ENCODE data around the gene GYPC.
"Not testable (repeated sequence)": the region's sequence is repeated elsewhere in the genome, so short reads cannot be mapped to it uniquely, and the experiment has no call there.

The GYPC gene

DNA sequence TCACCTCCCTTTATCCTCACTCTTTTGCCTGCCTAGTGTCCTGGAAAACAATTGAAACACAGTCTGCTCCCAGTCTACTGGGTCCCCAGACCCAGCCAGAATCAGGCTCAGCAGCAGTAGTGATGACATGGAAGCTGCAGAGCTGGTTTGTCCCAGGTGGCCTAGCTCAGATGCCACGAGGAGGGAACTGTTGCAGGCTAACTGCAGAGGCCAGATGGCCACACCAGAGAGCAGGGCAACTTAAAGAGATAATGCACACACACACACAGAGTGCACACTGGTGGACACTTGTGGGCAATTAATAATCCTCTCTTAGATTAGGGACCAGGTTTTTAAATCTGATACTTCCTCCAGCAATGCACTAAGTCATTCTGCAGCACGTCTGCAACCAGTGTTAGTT is 42.4 kb downstream of the GYPC start:
- no peak for DNase-seq (ENCODE audit: low read depth in 2 of 2)

- no peak for DNase-seq (ENCODE audit: low read depth in 2 of 2)
These were observed 43.1 kb downstream of the GYPC start for GRCh38 chr2:126699018-126699417.

GRCh38 chr2:126699716-126700581 is 44.0 kb downstream of the GYPC start:
- DNase-seq (ENCODE audit: low read depth in 2 of 2), result no peak

DNA sequence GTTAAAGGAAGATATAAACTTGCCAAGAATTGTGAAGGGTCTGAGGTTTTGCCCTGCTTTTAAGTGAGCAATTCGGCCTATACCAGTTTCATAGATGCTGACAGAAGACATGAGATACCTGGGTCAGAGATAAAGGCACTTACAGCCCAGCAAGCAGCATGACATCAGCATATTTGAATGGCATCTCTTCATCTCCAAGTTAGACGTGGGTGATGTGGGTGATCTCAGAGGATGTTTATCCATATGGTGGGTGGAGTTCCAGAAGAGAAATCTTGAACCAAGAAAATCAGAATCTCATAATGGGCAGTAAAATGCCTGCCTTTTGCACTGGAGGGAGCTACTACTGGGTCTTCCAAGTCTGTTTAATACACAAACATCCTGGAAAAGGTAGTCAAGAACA is 44.7 kb downstream of the GYPC start:
- no peak for DNase-seq (ENCODE audit: low read depth in 2 of 2)

DNA sequence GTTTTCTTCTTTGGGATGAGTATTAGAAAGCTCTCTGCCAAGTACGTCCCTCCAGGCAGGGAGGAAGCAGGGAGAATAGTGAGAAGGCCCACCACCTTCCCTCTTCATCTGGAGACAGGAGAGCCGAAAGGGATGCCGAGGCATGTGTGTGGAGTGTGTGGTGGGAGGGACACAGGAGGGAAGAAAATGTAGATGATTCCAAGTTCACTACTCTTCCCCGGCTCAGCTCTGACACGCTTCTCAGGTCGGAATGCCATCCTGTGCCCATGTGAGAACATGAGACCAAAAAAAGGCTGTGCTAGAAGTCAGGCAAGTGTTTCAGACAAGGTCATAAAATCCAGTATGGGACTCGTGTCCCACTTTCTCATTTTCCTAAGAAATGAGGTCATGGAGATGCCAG is 47.4 kb downstream of the GYPC start:
- no peak for DNase-seq (ENCODE audit: low read depth in 2 of 2)

GRCh38 chr2:126704434-126705160 is 48.6 kb downstream of the GYPC start:
- no peak for DNase-seq (ENCODE audit: low read depth in 2 of 2)

DNA sequence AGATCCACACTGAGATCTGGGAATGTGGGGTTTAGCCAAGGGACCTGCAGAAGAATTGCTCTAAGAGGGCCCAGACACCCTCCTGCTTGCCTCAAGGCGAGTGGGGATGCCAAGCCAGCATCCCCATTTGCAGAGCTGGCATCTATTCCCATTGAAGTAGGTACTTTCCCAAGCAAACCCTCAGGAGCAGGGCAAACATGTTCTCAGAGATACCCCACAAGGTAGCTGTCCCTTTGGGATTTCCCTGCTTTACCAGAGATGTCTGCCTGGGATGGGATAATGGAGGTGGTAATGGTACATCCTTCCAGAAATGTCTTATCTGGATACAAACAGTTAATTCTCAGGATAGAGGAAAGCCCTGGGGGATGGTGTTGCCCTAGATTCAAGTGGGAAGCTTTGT is 51.2 kb downstream of the GYPC start:
- no peak for DNase-seq (ENCODE audit: low read depth in 2 of 2)

GRCh38 chr2:126707941-126708340 is 52.0 kb downstream of the GYPC start:
- DNase-seq (ENCODE audit: low read depth in 2 of 2), result no peak

- DNase-seq (ENCODE audit: low read depth in 2 of 2), result no peak
These were observed 58.4 kb downstream of the GYPC start for GRCh38 chr2:126714191-126714965.

DNA sequence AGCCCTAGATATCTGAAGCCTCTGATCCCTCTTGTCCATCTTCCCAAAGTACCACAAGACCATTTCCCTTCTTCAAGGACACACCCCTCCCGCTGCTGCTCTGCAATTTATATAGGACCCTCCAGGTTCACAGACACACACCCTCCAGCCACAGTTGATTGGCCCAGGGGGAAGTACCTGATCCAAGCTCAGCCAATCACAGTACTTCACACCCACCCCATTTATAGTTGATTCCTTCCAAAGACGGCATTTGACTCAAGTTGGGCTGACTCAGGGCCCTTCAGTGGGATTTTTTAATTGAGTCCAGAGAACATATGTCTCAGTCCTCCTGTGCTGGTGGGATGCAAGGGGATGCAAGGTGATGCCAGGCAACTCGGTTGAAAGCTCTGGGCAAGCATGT is 59.2 kb downstream of the GYPC start:
- DNase-seq (ENCODE audit: low read depth in 2 of 2), result no peak

GRCh38 chr2:126715576-126716406 is 59.8 kb downstream of the GYPC start:
- no peak for DNase-seq (ENCODE audit: low read depth in 2 of 2)

DNA sequence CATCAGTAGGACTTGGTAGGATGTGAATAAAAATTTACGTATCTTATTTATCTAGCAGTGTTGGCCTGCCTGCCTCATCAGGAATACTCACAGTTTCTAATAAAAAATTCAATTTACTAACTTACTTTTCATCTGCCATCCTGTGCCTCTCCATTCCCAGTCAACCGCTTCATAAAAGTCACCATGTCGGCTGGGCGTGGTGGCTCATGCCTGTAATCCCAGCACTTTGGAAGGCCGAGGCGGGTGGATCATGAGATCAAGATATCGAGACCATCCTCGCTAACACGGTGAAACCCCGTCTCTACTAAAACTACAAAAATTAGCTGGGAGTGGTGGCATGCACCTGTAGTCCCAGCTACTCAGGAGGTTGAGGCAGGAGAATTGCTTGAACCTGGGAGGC is 61.3 kb downstream of the GYPC start:
- DNase-seq (ENCODE audit: low read depth in 2 of 2), result not testable (repeated sequence)

GRCh38 chr2:126717928-126718327 is 62.0 kb downstream of the GYPC start:
- no peak for DNase-seq (ENCODE audit: low read depth in 2 of 2)

- no peak for DNase-seq (ENCODE audit: low read depth in 2 of 2)
These were observed 63.4 kb downstream of the GYPC start for GRCh38 chr2:126719191-126719832.

DNA sequence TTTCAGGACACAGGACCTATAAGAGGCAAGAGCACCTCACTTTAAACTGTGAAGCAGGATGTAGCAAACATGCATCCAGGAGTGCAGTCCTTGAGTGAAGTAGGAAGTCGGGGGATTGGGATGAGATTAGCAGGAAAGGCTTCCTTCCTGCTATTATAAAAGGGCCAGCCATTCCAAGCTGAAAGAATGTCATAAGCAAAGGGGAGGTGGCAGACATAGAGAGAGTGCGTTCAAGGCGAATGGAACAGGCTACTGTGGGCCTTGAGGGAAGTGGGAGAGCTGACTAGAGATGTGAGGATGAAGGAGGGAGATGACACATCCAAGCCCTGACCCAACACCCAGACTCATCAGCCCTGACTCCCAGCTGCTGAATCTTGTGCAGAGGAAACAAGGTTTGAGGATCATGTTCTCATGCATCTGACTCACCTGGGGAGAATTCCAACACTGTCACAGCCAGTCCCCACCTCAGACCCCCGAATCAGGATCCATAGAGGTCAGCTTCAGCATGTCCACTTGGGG is 63.9 kb downstream of the GYPC start:
- no peak for DNase-seq (ENCODE audit: low read depth in 2 of 2)

DNA sequence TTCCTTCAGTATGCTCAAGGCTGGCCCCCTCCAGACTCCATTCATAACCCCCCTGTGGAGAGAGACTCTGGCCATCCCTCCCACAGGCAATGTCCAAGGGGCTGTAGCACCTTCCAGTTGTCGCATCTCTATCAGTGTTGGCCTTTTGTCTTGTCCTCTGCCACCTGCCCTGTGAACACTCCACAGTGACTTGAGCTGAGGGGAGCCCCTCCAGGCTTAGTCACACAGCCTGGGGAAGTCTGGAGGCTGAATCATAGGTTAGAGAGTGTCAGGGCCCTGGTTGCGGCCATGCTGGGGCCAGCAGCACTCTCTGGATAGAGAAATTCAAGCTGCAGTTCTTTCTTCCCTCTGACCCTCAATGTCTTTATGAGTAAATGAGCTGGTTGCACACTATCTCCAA is 64.7 kb downstream of the GYPC start:
- no peak for DNase-seq (ENCODE audit: low read depth in 2 of 2)

DNA sequence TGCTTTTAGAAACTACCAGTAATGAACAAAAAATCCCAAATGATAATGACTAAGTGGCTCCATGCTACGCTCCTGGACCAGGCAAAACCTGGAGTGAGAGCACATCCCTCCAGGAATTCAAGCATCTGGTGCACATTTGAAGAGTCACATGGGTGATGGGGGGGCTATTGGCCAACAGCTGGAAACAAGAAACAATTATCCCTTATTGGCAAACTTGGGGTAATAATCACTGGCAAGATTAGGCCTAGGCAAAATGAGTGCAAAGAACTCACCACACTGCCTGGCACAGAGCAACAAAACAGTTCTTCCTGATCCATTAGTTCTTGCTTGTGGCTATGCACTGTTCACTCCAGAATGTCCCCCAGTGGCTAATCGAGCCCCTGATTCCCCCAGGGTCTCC is 66.1 kb downstream of the GYPC start:
- DNase-seq (ENCODE audit: low read depth in 2 of 2), result no peak

DNA sequence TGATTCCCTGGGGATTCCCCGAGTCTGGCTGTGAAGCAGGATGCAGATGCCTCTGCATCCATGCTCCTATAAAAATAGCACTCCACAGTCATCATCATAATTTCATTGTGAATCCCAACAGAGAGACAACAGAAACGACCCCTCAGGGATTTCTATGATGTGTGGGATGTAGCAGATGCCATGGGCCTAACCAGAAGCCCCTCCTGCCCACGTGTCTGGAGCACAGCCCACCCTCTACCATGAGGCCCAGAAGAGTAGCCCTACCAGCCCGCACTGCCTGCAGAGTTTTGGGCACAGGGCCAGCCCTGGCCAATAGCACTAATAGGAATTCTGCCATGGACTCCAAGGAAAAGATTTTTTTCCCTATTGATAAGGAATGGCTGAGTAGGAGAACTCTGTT is 66.6 kb downstream of the GYPC start:
- no peak for DNase-seq (ENCODE audit: low read depth in 2 of 2)

GRCh38 chr2:126723281-126723815 is 67.4 kb downstream of the GYPC start:
- DNase-seq (ENCODE audit: low read depth in 2 of 2), result no peak

DNA sequence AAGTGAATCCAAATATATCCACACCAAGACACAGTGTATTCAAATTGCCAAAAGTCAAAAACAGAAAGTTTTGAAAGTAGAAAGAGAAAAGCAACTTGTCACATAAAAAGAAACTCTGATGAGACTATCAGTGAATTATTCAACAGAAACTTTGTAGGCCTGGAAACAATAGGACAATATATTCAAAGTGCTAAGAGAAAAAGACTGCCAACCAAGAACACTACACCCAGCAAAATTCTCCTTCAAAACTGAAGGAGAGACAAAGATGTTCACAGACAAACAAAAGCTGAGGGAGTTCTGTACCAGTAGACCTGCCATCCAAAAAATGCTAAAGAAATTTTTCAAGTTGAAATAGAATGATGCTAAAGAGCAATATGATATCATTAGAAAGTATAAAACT is 69.6 kb downstream of the GYPC start:
- DNase-seq (ENCODE audit: low read depth in 2 of 2), result no peak

- no peak for DNase-seq (ENCODE audit: low read depth in 2 of 2)
These were observed 73.9 kb downstream of the GYPC start for GRCh38 chr2:126729896-126730295.

Measured in stimulated activated CD4-positive, alpha-beta T cell treated with anti-CD3 and anti-CD28 coated beads, Interleukin-1b, Interleukin-23, amount 100 ng/mL, for 4 hours (primary cell).